AG08396 (cell line): ENCODE results near the gene PGM2L1.
A peak's percentile ranks its signal among the peaks of the same experiment; 100 is the strongest.
"Not testable (repeated sequence)": the region's sequence is repeated elsewhere in the genome, so short reads cannot be mapped to it uniquely, and the experiment has no call there.

Source experiments
- DNase-seq: peaks from one replicate; pipeline ENCODE4 v3.0.0; 2012; ENCODE audit warnings: low spot score, mixed read lengths

The PGM2L1 gene

DNA sequence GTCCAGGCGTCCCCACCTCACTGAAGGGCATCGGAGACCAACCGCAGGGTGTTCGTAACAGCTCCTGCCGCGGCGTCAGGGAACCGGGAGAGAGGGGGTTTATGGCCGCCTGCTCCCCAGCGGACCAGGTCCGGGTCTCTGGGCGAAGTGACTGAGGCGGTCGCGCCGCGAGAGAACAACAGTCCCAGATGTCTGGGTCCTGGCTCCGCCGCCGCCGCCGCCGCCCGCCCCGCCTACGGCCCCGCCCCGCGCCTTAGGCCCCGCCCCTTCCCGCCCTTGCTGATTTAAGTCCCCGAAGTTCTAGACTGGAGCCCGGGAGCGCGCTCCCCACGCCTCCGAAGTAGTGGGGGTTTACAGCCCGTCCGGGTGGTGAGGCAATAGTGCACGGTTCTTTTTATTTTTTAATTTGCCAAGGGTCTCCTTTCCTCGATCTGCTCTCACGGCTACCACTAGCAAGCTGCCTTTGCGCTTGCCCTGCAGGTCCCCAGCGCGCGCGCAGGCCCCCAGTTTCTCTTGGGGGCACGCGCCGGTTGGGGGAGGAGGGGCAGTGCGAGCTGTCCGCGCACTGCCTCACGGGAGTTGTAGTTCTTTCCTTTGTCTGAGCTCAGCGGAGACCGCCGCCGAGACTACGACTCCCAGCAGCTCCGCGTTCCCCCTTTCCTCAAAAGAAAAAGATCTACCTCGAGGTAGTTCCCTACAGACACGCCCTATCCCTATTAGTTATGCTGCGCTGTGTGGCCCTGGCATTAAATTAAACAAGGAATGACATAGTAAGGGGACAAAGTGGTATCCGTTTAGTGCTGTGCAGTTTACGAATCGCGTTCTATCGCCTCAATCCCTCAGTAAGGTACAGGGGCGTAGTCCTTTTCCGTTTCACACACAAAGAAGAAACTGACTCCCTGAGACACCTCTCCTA lies at the start of gene PGM2L1:
PGM2L1 (minus strand) TSS at position 190 of the 916 bp plus-strand sequence. CDS start 272 bp downstream, outside the sequence.
- peak; percentile 96 for DNase-seq

DNA sequence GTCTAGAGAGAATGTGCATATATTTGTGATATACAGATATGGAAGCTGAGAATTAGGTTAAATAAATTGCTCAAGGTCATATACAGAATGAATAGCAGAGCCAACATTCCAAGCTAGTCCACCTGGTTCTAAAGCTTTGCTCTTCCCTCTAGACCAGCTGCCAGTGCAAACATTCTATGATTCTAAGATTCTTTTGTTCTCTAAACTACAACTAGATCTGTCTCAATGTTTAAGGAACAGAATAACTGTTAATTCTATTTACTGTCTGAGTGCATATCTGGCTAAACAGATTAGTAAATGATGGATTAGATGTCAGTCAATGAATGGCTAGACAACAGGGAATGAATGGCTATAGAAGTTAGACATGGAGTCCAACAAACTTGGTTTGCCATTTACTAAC lies 49.5 kb upstream of the PGM2L1 start:
- DNase-seq: no peak

DNA sequence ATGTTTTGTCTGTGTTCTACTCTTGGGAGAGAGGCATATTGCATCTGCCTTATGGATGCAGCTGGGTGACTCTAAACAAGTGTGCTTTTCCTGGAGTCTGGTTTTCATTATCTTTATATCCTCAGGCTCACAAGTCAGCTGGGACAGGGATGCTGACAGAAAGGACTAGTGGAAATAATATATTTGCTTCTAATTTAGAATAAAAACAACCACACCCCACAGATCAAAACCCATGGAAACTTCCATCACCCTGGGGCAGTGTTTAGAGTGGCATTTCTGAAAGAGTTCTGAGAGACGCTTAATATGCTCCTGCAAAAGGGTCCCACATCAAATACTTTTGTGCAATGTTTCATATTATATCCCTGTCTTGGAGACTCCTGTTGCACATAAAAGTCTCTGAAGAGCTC lies 48.3 kb upstream of the PGM2L1 start:
- DNase-seq: no peak

DNA sequence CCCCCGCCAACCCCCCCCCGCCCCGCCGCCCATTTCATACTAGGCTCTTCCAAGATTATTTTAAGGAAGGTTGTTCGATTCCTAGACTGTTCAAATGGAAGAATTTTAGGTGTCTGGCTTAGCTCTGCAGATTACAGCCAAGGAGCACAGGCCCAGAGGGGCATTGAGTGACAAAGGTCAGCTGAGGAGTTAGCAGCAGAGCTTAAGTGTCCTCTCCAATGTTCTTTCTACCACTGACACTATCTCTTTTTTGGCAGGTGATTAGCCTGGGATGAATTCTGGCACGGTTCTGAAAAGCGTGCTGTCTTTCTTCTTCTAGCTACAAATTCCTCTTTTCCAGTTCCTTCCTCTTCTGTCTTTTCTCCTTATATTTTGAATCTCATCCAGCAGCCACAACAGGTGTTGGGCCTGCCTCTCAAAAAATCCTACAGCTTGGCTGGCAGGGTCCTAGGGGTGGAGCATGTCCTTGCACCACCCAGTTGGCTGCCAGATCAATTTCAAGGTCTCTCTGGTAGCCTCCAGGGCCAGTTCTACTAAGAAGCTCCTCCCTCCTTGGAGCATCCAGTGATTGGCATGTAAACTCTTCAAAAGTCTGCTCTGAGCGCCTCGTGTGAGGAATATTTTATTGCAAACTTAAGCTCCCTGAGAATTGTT lies 46.1 kb upstream of the PGM2L1 start:
- no peak for DNase-seq

GRCh38 chr11:74443071-74443864 lies 45.0 kb upstream of the PGM2L1 start:
- DNase-seq: no peak

GRCh38 chr11:74442636-74443035 lies 44.4 kb upstream of the PGM2L1 start:
- DNase-seq: no peak

DNA sequence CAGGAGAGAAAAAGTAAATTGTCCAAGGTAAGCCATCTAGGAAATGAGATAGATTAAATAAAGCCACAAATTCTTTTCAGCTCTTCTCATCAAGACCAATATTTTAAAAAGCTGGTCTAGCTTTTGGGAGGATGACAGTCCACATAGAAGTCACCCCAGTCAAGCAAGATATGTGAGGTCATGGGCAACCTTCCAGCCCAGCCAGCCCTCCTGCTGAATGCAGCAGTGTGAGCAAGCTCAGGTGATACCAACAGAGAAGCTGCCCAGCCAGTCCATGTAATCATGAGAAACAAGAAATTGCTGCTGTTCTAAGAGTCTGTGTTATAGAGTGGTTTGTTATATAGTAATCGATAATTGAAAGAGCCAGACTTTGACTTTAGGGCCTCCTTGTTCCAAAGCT lies 40.4 kb upstream of the PGM2L1 start:
- DNase-seq: no peak

DNA sequence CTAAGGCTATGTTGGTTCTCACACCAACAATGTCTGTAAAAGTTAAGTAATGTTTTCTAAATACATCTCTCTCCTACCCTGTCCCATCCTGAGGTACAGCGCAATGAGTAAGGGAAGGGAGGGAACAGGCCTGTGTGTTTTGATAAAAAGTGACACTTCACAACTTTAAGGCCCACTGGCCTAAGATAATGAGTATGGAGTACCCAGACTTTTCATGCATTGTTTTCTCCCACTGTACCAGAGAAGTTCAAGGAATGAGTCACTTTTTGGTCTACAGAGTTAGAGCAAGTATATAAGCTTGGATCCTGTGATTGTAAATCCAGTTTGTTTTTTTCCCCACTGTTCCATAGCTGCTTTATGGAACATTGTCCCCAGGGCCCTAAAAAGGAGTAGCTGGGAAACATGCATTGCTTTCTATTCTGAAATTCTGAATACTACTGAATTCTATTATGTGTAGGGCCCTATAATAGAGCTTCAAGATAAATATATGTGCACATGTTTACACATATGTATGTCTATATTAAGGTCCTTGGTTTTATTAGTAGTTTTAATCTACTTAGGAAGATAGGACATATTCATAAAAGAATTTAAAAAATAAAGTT lies 39.3 kb upstream of the PGM2L1 start:
- no peak for DNase-seq

DNA sequence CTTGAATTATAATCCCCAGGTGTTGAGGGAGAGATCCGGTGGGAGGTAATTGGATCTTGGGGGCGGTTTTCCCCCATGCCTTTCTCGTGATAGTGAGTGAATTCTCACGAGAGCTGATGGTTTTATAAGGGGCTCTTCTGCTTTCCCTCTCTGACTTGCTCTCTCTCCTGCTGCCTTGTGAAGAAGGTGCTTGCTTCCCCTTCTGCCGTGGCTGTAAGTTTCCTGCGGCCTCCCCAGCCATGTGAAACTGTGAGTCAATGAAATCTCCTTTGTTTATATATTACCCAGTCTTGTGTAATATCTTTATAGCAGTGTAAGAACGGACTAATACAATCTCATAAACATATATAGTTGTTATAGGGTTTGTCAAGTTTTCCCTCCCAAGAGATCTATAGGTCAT lies 36.3 kb upstream of the PGM2L1 start:
- DNase-seq: no peak

GRCh38 chr11:74429205-74429604 lies 31.0 kb upstream of the PGM2L1 start:
- DNase-seq: no peak

GRCh38 chr11:74427384-74427886 lies 29.2 kb upstream of the PGM2L1 start:
- DNase-seq: no peak

DNA sequence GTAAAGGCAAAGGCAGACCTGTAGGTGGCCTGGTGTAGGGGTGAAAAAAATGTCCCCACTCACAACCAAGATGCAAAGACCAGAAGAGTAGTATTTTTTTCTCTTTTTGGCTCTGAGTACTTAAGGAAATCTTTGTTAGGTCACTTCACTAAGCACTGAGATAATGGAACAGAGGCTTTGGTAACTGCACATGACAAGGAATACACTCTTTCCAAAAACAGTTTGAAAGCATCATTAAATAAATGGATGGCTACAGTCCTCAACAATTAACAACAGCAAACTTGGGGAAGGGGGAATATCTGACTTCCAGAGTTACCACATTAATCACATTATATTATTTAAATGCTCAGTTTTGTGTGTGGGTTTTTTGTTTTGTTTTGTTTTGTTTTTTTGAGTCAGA lies 26.9 kb upstream of the PGM2L1 start:
- no peak for DNase-seq

DNA sequence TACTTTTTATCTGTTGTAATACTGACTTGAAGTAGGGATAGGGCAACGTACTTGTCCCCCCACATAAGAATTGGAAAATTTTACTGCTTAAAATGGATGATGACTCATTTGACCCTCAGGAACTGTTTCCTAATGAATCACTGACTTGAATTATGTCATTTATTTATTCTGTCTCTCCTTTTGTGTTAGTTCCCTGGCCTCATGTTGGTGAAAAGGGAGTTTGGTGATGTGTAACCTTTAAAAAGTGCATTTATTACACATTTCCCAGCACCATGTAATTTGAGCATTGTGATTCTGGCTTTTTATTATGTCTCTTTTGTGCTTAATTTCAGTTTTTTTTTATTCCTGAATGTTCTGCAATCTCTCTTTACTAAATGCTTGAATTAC lies 20.3 kb upstream of the PGM2L1 start:
- DNase-seq: peak; percentile 23

DNA sequence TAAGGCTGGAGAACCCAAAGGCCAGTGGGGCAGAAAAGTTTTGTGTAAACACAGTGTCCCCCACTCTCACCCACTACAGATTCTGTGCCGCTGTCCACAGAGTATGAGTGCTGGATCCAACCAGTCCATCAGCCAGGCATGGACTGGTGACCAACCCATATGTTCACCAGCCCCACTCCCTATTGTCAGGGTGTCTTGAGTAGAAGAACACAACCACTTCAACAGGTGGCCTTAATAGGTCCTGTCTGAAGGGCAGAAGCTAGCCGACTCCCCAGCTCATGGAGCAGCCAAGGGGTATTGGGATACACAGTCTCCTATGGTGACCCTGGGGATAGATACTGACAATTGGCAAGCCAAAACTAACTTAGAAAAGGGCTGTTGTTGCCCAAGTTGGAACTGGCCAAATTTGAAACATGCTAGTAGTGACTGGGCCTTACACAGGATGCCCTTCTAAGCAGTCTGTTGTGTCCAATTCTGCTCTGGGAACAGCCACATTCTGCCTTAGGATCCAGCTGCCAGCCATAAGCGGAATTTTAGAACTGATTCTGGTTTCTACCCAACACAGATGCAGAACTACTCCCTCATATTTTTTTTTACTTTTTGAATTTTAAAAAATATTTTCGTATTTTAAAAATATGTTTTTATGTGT lies 19.8 kb upstream of the PGM2L1 start:
- DNase-seq: no peak

- no peak for DNase-seq
Measured at GRCh38 chr11:74417379-74417804, 19.2 kb upstream of the PGM2L1 start.

DNA sequence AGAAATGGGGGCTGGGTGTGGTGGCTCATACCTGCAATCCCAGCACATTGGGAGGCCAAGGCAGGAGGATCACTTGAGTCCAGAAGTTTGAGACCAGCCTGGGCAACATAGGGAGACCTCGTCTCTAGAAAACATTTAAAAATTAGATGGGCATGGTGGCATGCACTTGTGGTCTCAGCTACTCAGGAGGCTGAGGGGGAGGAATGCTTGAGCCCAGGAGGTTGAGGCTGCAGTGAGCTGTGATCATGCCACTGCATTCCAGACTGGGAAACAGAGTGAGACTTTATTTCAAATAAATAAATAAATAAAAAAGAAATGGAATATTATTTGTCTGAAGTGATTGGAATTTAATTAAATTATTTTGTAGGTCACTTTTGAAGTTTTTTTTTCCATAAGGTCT lies 18.7 kb upstream of the PGM2L1 start:
- not testable (repeated sequence) for DNase-seq

- no peak for DNase-seq
Measured at GRCh38 chr11:74412733-74413359, 14.6 kb upstream of the PGM2L1 start.

DNA sequence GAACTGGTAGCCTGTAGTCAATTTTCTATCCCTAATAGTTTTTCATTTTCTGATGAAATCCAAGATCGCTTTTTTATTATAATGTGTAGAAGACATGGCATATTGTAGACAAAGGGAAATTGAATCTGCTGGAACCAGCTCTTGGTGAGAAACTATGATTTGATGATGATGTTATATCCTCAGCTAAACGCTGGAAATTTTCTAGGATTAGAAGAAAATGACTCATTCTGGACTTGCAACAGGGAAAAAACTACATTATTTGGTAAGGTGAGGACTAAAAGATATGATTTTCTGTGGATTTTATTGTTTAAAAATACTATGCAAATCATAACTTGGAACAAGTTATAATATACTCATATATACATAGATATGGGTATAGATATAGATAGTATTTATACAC lies 14.1 kb upstream of the PGM2L1 start:
- no peak for DNase-seq

- DNase-seq: no peak
Measured at GRCh38 chr11:74409633-74410032, 11.4 kb upstream of the PGM2L1 start.

DNA sequence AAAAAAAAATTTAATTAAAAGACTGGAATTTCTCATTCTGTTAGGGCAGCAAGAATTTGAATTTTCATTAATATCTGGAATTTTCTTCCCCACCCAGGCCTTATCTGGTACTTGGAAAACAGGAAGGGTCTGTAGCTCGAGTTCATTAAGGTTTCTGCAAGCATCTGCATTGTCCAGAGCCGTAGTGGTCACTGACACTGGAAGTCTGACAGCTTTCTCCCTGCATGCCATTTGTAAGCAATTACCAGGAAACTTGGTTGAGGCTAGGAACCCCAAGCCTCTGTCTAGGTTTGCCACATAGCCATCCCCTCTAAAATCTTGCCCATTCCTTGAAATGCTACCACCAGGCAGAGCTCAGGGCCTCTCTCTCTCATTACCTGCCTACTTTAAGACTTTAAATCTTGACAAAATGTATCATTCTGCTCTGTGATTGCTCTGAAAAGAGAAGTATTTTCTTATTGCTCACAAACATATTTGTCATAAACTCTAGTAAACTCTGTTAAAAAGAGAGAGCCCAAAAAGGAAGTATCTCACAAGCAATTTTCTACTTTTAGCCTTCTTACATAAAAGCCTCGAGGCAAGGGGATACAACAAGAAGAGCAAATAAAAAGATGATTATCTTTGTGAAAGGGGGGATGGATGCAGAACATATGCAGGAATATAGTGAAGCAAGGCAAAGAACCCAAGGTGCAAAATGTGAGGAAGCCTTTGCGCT lies 5.5 kb upstream of the PGM2L1 start:
- no peak for DNase-seq
